ENCODE data around the gene OGFOD2.
"Not testable (repeated sequence)": the region's sequence is repeated elsewhere in the genome, so short reads cannot be mapped to it uniquely, and the experiment has no call there.

Gene OGFOD2

GRCh38 chr12:123005081-123005626 lies 30.1 kb downstream of the OGFOD2 start:
- no peak for DNase-seq

- no peak for DNase-seq
Observed at GRCh38 chr12:123006977-123007376, 31.9 kb downstream of the OGFOD2 start.

GRCh38 chr12:123010110-123010509 lies 35.1 kb downstream of the OGFOD2 start:
- no peak for DNase-seq

DNA sequence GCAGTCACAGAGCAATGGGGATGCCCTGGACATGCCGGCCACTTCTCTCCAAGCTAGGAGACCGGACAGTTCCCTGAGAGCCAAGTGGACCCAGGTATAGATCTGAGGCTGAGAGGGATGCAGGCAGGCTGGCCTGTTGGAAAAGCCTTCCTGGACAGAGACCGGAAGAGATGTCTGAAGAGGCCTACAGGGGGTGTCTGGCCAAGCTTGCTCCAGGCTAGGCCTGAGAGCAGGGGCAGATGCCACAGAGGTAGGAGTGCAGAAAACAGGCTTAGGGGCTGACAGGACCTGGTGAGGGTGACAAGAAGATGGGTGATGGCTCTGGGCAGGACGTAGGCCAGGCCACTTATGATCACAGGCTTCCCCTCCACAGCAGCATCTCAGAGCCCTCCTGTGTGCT lies 35.6 kb downstream of the OGFOD2 start:
- DNase-seq = no peak

DNA sequence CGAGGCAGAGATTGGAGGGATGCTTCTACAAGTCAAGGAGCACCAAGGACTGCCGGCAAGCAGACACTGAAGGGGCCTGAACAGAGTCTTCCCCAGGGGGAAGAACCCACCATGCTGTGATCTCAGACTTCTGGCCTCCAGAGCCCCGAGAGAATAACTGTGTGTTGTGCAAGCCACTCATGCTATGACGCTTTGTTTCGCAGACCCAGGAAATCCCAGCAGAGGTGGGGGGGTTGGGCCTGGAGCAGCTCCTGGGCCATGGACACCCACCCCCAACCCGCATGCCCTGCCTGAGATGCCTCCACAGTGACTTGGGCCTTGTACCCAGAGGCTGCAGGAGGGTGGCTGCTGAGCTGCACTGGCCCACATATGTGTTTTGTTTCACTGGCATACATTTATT lies 36.7 kb downstream of the OGFOD2 start:
- DNase-seq = no peak

DNA sequence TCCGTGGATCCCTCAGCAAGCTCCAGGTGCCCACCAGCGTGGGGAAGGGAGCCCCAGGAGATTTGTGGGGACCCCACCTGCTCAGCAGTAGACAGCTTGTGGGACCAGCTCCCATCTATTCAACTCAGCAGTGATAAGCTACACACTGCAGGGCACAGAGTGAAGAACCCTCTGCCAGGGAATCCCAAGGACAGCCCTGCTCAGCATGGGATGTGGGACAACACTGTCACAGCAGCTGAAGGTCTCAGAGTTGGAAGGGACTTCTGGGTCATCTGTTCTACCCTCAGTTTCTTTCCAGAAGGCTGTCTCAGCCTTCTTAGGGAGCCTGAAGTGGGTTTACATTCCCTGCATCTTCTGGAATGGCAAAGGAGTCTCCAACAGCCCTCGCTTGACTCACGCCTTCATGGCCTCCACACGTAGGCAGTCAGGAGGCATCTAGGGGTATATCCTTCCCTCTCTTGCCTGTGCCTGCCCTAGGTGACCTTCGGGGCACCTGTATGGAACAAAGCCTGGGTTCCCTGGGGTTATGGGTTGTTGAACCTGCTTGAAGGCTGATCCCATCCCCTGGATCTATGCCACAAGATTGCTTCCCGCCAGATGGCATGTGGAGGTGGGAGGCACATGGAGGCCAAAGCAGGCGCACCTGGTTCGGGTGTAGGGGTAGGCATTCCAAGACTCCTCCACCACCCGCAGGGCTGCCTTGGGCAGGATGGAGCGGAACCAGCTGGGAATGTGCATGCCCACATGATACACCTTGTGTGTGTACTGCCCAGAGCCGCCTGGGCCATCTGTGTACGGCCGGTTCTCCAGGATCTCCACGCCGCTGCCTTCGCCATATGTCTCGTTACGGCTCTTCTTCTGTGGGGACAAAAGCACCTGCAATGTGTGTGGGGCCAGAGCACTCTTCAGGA lies 38.4 kb downstream of the OGFOD2 start:
- DNase-seq = no peak

DNA sequence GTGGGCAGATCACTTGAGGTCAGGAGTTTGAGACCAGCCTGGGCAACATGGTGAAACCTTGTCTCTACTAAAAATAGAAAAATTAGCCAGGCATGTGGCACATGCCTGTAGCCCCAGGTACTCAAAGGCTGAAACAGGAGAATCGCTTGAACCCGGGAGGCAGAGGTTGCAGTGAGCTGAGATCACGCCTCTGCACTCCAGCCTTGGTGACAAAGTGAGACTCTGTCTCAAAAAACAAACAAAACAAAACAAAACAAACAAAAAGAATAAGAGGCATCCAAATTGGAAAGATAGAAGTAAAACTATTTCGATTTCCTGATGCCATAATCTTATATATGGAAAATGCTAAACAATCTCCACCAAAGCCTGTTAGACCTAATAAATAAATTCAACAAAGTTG lies 39.4 kb downstream of the OGFOD2 start:
- not testable (repeated sequence) for DNase-seq

- DNase-seq = no peak
Observed at GRCh38 chr12:123017753-123018152, 42.7 kb downstream of the OGFOD2 start.

GRCh38 chr12:123019841-123020138 lies 44.7 kb downstream of the OGFOD2 start:
- no peak for DNase-seq

- DNase-seq = no peak
Observed at GRCh38 chr12:123021688-123022604, 46.9 kb downstream of the OGFOD2 start.

DNA sequence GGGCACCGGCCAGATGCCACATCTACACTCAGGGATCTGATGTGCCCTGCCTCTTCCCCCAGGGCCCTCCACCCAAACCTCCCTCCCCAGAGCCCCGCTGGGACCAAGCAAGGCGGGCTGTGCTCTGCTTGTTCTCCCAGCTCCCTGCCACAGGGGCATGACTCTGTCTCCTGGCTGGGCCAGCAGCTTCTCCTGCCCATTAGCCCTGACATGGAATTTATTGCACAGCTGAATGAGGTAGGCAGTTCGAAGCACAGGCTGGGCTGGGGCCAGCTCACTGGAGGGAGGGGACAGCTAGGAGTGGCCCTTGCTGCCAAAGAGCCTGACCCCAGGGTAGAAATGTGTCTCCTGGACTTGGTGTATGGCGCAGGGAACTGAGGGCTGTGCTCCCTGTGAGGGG lies 47.8 kb downstream of the OGFOD2 start:
- DNase-seq = no peak

DNA sequence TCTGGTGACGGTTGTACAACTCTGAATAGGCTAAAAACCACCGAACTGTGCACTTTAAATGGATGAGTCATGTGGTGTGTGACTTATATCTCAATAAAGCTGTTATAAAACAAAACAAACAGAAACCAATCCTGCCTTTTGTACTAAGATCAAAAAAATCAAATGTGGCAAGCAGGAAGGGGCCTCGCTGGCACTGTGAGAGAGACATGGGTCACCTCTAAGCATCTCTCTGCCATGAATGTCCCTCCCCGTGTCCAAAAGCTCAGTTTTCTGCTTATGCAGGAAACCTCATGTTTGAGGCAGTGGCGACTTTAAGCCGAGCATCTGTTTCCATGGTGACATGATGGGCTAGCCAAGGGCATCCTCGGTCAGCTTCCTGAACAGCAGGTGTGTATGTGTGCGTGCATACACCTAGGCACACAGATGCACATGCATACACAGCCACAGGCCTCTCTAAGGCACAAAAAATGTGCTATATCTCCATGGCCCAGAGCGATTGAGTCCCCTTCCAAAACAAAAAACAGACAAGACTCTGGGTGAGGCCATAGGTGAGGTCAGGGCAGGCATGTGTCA lies 49.9 kb downstream of the OGFOD2 start:
- no peak for DNase-seq

DNA sequence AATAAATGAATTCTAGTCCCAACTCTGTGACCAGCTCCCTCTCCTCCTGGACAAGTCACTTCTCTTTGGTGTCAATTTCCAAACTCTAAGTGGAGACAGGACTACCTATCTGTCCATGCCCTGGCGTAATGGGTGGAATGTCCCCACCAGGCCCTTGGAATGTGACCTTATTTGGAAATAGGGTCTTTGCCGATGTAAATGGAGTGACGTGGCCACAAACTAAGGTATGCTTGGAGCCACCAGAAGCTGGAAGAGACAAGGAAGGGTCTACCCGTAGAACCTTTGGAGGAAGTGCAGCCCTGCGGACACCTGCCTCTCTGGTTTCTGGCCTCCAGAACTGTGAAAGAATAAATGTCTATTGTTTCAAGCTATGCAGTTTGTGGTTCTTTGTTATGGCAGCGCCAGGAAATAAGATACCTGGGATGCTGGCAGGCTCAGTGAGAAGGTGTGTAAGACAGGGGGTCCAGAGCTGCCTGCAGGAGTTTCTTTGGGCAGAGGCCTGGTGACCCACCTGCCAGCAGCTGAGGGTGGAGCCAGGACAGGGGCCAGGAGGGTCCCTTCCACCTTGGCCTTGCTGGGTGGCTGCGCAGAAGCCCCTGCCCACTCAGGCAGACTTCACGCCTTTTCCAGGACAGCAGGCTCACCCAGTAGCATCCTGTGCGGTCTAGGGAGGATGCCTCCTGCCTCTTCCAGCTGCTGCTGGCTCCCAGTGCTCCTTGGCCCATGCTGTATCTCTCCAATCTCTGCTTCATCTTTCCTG lies 51.2 kb downstream of the OGFOD2 start:
- DNase-seq = no peak

GRCh38 chr12:123027726-123028445 lies 52.8 kb downstream of the OGFOD2 start:
- DNase-seq = no peak

- no peak for DNase-seq
Observed at GRCh38 chr12:123028475-123028874, 53.4 kb downstream of the OGFOD2 start.

GRCh38 chr12:123029550-123029949 lies 54.5 kb downstream of the OGFOD2 start:
- no peak for DNase-seq

Data from inflammatory macrophage treated with lipopolysaccharide for 4 hours (primary cell).